Measurements from ENCODE around the gene AP2B1. TPM values are rescaled to one million over a fixed set of nuclear protein-coding genes. Genes with fewer than 3 reads are reported as not detected.
A peak's percentile ranks its signal among the peaks of the same experiment; 100 is the strongest.

AP2B1 gene
- total and polyA plus RNA-seq, 2 donors: 34.7 to 39.1 TPM

GRCh38 chr17:35666070-35666469 is 78.9 kb downstream of the AP2B1 start:
- H3K36me3 ChIP-seq (ENCODE audit: control insufficient read depth in 2 of 2, insufficient read depth in 2 of 2, low read length in 1 of 2): peaks cover 4 to 22% of the 10 kb centered on the region in 2 donors
- no peak overlapping the region for H3K27ac ChIP-seq (ENCODE audit: low read depth in 1 of 2, low read length in 1 of 2)
- H3K9me3 ChIP-seq (ENCODE audit: control insufficient read depth in 2 of 2, insufficient read depth in 1 of 2, low read length in 1 of 2): no peaks in the 10 kb centered on the region
- no peaks in the 10 kb centered on the region for H3K4me1 ChIP-seq (ENCODE audit: control insufficient read depth in 2 of 2, insufficient read depth in 2 of 2, low read length in 2 of 2)
- H3K27me3 ChIP-seq (ENCODE audit: control insufficient read depth in 2 of 2, insufficient read depth in 1 of 2, low read length in 1 of 2): no peaks in the 10 kb centered on the region
- 49% methylated on average over 2 of the region's 2 CpGs for WGBS
- H3K4me3 ChIP-seq (ENCODE audit: low read length in 2 of 2): no peak overlapping the region
- no peak for DNase-seq (ENCODE audit: low read depth in 6 of 9, low spot score in 9 of 9)

- no peak for DNase-seq (ENCODE audit: low read depth in 6 of 9, low spot score in 9 of 9)
- peaks cover 6 to 31% of the 10 kb centered on the region in 2 donors for H3K36me3 ChIP-seq (ENCODE audit: control insufficient read depth in 2 of 2, insufficient read depth in 2 of 2, low read length in 1 of 2)
- H3K27me3 ChIP-seq (ENCODE audit: control insufficient read depth in 2 of 2, insufficient read depth in 1 of 2, low read length in 1 of 2): no peaks in the 10 kb centered on the region
- no peak overlapping the region for H3K4me3 ChIP-seq (ENCODE audit: low read length in 2 of 2)
- 97% methylated on average over 2 of the region's 2 CpGs for WGBS
- no peak overlapping the region for H3K27ac ChIP-seq (ENCODE audit: low read depth in 1 of 2, low read length in 1 of 2)
- no peaks in the 10 kb centered on the region for H3K9me3 ChIP-seq (ENCODE audit: control insufficient read depth in 2 of 2, insufficient read depth in 1 of 2, low read length in 1 of 2)
- H3K4me1 ChIP-seq (ENCODE audit: control insufficient read depth in 2 of 2, insufficient read depth in 2 of 2, low read length in 2 of 2): no peaks in the 10 kb centered on the region
Observed at GRCh38 chr17:35666967-35667532, 79.9 kb downstream of the AP2B1 start.

- WGBS: 99% methylated on average over 4 of the region's 4 CpGs
- peaks cover 6 to 29% of the 10 kb centered on the region in 2 donors for H3K36me3 ChIP-seq (ENCODE audit: control insufficient read depth in 2 of 2, insufficient read depth in 2 of 2, low read length in 1 of 2)
- no peaks in the 10 kb centered on the region for H3K4me1 ChIP-seq (ENCODE audit: control insufficient read depth in 2 of 2, insufficient read depth in 2 of 2, low read length in 2 of 2)
- no peak overlapping the region for H3K4me3 ChIP-seq (ENCODE audit: low read length in 2 of 2)
- H3K27ac ChIP-seq (ENCODE audit: low read depth in 1 of 2, low read length in 1 of 2): no peak overlapping the region
- DNase-seq (ENCODE audit: low read depth in 6 of 9, low spot score in 9 of 9): no peak
- H3K27me3 ChIP-seq (ENCODE audit: control insufficient read depth in 2 of 2, insufficient read depth in 1 of 2, low read length in 1 of 2): no peaks in the 10 kb centered on the region
- H3K9me3 ChIP-seq (ENCODE audit: control insufficient read depth in 2 of 2, insufficient read depth in 1 of 2, low read length in 1 of 2): no peaks in the 10 kb centered on the region
Observed at GRCh38 chr17:35668802-35669201, 81.7 kb downstream of the AP2B1 start.

GRCh38 chr17:35674552-35674951 is 87.4 kb downstream of the AP2B1 start:
- Histone ChIP-seq H3K27me3 (ENCODE audit: control insufficient read depth in 2 of 2, insufficient read depth in 1 of 2, low read length in 1 of 2) (no peaks in the 10 kb centered on the region), H3K4me1 (ENCODE audit: control insufficient read depth in 2 of 2, insufficient read depth in 2 of 2, low read length in 2 of 2) (no peaks in the 10 kb centered on the region), H3K36me3 (ENCODE audit: control insufficient read depth in 2 of 2, insufficient read depth in 2 of 2, low read length in 1 of 2) (peaks cover 17 to 30% of the 10 kb centered on the region in 2 donors), H3K4me3 (ENCODE audit: low read length in 2 of 2) (no peak overlapping the region), H3K9me3 (ENCODE audit: control insufficient read depth in 2 of 2, insufficient read depth in 1 of 2, low read length in 1 of 2) (no peaks in the 10 kb centered on the region), H3K27ac (ENCODE audit: low read depth in 1 of 2, low read length in 1 of 2) (no peak overlapping the region)
- 97% methylated on average over 5 of the region's 5 CpGs for whole genome bisulfite sequencing
- no peak for DNase-seq (ENCODE audit: low read depth in 6 of 9, low spot score in 9 of 9)

GRCh38 chr17:35676441-35676840 is 89.3 kb downstream of the AP2B1 start:
- H3K36me3 ChIP-seq (ENCODE audit: control insufficient read depth in 2 of 2, insufficient read depth in 2 of 2, low read length in 1 of 2): peaks cover 21 to 28% of the 10 kb centered on the region in 2 donors
- 98% methylated on average over 2 of the region's 2 CpGs for WGBS

GRCh38 chr17:35679007-35679682 is 92.0 kb downstream of the AP2B1 start:
- DNase-seq (ENCODE audit: low read depth in 6 of 9, low spot score in 9 of 9): no peak
- Histone ChIP-seq H3K4me3 (ENCODE audit: low read length in 2 of 2) (no peak overlapping the region), H3K4me1 (ENCODE audit: control insufficient read depth in 2 of 2, insufficient read depth in 2 of 2, low read length in 2 of 2) (no peaks in the 10 kb centered on the region), H3K9me3 (ENCODE audit: control insufficient read depth in 2 of 2, insufficient read depth in 1 of 2, low read length in 1 of 2) (no peaks in the 10 kb centered on the region), H3K27ac (ENCODE audit: low read depth in 1 of 2, low read length in 1 of 2) (no peak overlapping the region), H3K27me3 (ENCODE audit: control insufficient read depth in 2 of 2, insufficient read depth in 1 of 2, low read length in 1 of 2) (no peaks in the 10 kb centered on the region), H3K36me3 (ENCODE audit: control insufficient read depth in 2 of 2, insufficient read depth in 2 of 2, low read length in 1 of 2) (peaks cover 29 to 36% of the 10 kb centered on the region in 2 donors)
- 88% methylated on average over 2 of the region's 2 CpGs for WGBS

More at GRCh38 chr17:35676441-35676840, 89.3 kb downstream of the AP2B1 start:
- Histone ChIP-seq H3K9me3 (ENCODE audit: control insufficient read depth in 2 of 2, insufficient read depth in 1 of 2, low read length in 1 of 2) (no peaks in the 10 kb centered on the region), H3K27ac (ENCODE audit: low read depth in 1 of 2, low read length in 1 of 2) (no peak overlapping the region), H3K4me1 (ENCODE audit: control insufficient read depth in 2 of 2, insufficient read depth in 2 of 2, low read length in 2 of 2) (no peaks in the 10 kb centered on the region), H3K4me3 (ENCODE audit: low read length in 2 of 2) (no peak overlapping the region), H3K27me3 (ENCODE audit: control insufficient read depth in 2 of 2, insufficient read depth in 1 of 2, low read length in 1 of 2) (no peaks in the 10 kb centered on the region)
- no peak for DNase-seq (ENCODE audit: low read depth in 6 of 9, low spot score in 9 of 9)

- Histone ChIP-seq H3K27me3 (ENCODE audit: control insufficient read depth in 2 of 2, insufficient read depth in 1 of 2, low read length in 1 of 2) (no peaks in the 10 kb centered on the region), H3K4me1 (ENCODE audit: control insufficient read depth in 2 of 2, insufficient read depth in 2 of 2, low read length in 2 of 2) (no peaks in the 10 kb centered on the region), H3K36me3 (ENCODE audit: control insufficient read depth in 2 of 2, insufficient read depth in 2 of 2, low read length in 1 of 2) (peaks cover 29 to 44% of the 10 kb centered on the region in 2 donors), H3K27ac (ENCODE audit: low read depth in 1 of 2, low read length in 1 of 2) (no peak overlapping the region), H3K4me3 (ENCODE audit: low read length in 2 of 2) (no peak overlapping the region), H3K9me3 (ENCODE audit: control insufficient read depth in 2 of 2, insufficient read depth in 1 of 2, low read length in 1 of 2) (no peaks in the 10 kb centered on the region)
- peak in 1 of 9 donors; percentile 4 for DNase-seq (ENCODE audit: low read depth in 6 of 9, low spot score in 9 of 9)
- 73% methylated on average over 4 of the region's 4 CpGs for WGBS
Observed at GRCh38 chr17:35683591-35683990, 96.5 kb downstream of the AP2B1 start.

GRCh38 chr17:35684055-35684802 is 97.1 kb downstream of the AP2B1 start:
- Histone ChIP-seq H3K4me3 (ENCODE audit: low read length in 2 of 2) (no peak overlapping the region), H3K27me3 (ENCODE audit: control insufficient read depth in 2 of 2, insufficient read depth in 1 of 2, low read length in 1 of 2) (no peaks in the 10 kb centered on the region), H3K36me3 (ENCODE audit: control insufficient read depth in 2 of 2, insufficient read depth in 2 of 2, low read length in 1 of 2) (peaks cover 27 to 44% of the 10 kb centered on the region in 2 donors), H3K4me1 (ENCODE audit: control insufficient read depth in 2 of 2, insufficient read depth in 2 of 2, low read length in 2 of 2) (no peaks in the 10 kb centered on the region), H3K9me3 (ENCODE audit: control insufficient read depth in 2 of 2, insufficient read depth in 1 of 2, low read length in 1 of 2) (no peaks in the 10 kb centered on the region), H3K27ac (ENCODE audit: low read depth in 1 of 2, low read length in 1 of 2) (no peak overlapping the region)
- WGBS: 98% methylated on average over 2 of the region's 2 CpGs
- DNase-seq (ENCODE audit: low read depth in 6 of 9, low spot score in 9 of 9): no peak

All from thymus (tissue), 11 donors.